Choroid plexus epithelial cell (primary cell): ENCODE measurements around the gene AMMECR1L.

ENCODE experiments used
- DNase-seq: peaks from one replicate; pipeline ENCODE4 v3.0.0-alpha.2; 2010; ENCODE audit warnings: low read depth
- H3K4me3 ChIP-seq: 2 replicates; pipeline ENCODE4 v1.5.1; 2011; ENCODE audit warnings: low read depth, mild to moderate bottlenecking, control low read depth, low read length, moderate library complexity
- TF ChIP-seq, protein P1 (sequence below): conservative IDR thresholded peaks from 2 replicates; pipeline ENCODE4 v1.5.1; 2011; ENCODE audit warnings: low read depth, mild to moderate bottlenecking, control low read depth, inconsistent platforms, low read length, moderate library complexity

The AMMECR1L gene

DNA sequence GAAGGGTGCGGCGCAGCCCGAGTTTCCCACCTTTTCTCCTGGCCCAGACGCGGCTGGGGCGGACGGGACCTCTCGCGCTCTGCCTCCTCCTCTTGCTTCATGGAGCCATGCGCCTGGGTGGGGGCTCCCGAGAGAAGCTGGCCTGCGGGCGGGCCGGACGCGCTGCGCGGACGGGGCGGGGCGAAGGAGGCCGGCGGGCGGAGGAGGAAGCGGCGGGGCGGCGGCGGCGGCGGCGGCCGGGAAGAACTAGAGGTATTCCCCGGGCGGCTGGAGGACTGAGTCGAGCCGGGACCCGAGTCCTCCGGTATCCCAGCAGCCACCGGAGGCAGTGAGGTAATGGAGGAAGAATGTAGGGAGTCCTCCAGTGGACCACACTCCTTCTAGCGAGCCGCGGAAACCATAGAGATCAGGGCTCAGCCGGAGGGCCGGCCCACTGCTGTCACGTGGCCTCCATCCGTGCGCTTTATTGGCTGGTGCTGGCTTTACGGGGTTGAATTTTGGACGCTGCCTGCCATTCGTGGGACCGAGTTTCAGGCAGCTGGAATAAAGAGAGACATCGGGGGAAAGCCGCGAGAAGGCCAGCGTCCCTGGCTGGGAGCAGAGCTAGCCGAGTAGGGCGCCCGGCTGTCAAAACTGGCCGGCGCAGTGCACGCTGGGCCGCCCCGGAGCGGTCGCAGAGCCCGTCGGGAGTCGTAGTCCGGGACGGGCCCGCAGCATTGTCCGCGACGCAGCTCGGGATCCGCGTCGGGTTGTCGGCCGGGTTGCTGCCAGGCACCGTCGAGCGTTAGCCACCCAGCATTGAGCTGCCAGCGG, at the start of gene AMMECR1L:
Gene AMMECR1L, minus strand, starts transcription at position 177 of the 813 bp plus-strand sequence. CDS start 11,722 bp downstream, outside the sequence.
- DNase-seq, result peak; percentile 69
- H3K4me3 ChIP-seq, result peak within 1 kb of the TSS; percentile 66

DNA sequence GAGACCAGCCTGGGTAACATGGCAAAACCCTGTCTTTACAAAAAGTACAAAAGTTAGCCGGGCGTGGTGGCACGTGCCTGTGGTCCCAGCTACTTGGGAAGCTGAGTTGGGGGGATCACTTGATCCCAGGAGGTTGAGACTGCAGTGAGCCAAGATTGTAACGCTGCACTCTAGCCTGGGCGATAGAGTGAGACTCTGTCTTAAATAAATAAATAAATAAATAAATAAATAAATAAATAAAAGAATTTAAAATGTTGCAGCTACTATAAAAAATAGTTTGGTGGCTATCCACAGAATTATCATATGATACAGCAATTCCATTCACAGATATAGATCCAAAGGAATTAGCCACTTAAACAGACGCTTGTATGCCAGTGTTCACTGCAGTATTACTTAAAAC, 49.6 kb upstream of the AMMECR1L start:
- TF ChIP-seq, protein P1, sequence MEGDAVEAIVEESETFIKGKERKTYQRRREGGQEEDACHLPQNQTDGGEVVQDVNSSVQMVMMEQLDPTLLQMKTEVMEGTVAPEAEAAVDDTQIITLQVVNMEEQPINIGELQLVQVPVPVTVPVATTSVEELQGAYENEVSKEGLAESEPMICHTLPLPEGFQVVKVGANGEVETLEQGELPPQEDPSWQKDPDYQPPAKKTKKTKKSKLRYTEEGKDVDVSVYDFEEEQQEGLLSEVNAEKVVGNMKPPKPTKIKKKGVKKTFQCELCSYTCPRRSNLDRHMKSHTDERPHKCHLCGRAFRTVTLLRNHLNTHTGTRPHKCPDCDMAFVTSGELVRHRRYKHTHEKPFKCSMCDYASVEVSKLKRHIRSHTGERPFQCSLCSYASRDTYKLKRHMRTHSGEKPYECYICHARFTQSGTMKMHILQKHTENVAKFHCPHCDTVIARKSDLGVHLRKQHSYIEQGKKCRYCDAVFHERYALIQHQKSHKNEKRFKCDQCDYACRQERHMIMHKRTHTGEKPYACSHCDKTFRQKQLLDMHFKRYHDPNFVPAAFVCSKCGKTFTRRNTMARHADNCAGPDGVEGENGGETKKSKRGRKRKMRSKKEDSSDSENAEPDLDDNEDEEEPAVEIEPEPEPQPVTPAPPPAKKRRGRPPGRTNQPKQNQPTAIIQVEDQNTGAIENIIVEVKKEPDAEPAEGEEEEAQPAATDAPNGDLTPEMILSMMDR, result no peak
- no peak overlapping the region for H3K4me3 ChIP-seq
- DNase-seq, result no peak

DNA sequence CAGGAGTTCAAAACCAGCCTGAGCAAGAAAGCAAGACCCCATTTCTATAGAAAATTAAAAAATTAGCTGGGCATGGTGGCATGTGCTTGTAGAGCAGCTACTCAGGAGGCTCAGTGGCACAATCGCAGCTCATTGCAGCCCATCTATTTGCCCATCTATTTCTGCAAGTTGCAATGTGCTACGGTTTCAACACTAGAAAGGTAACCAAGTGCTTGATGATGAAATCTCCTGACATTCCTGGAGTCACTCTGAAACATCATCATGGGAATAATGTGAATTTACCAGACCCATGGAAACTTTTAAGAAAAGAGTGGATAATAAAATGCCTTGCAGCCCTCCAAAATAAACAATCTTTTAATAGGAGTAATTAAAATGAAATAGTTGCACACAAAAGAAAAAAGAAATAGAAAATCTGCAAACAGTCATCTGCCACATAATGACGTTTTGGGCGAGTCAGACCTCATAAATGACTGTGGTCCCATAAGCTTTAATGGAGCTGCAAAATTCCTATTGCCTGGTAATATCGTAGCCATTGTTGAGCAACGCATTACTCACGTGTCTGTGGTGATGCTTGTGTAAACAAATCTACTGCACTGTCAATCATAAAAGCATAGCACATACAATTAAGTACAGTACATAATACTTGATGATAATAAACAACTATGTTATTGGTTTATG, 46.6 kb upstream of the AMMECR1L start:
- H3K4me3 ChIP-seq, result no peak overlapping the region
- peak; percentile 60 for DNase-seq
- TF ChIP-seq, protein P1, result no peak

DNA sequence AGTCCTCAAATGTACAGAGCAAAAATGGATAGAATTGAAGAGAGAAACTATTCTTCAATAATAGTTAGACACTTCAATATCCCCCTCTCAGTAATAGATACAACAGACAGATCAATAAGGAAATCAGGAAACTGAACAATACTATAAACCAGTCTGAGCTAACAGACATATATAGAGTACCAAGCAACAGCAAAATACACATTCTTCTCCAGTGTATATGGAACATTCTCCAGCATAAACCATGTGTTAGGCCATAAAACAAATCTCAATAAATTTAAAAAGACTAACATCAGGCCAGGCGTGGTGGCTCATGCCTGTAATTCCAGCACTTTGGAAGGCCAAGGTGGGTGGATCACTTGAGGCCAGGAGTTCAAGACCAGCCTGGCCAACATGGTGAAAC, 43.7 kb upstream of the AMMECR1L start:
- TF ChIP-seq, protein P1, result no peak
- H3K4me3 ChIP-seq, result no peak overlapping the region
- DNase-seq, result no peak

DNA sequence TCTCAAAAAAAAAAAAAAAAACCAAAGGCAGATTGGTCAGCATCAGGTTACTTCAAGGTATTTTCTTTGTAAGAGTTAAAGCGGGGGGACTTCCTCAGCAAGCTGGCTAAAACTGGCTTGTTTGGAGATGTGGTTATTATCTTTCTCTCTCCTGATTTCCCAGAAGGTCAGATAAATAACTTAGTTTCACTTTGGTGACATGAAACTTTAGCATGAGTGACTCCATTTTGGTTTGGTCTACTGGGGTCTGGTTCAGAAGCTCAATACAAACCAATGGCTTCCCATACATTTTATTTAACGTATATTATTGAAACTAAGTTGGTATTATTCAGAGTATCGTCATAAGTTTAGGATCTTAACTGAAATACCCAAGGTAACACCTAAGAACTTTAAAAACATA, 41.6 kb upstream of the AMMECR1L start:
- H3K4me3 ChIP-seq, result no peak overlapping the region
- no peak for DNase-seq
- TF ChIP-seq, protein P1, result no peak

DNA sequence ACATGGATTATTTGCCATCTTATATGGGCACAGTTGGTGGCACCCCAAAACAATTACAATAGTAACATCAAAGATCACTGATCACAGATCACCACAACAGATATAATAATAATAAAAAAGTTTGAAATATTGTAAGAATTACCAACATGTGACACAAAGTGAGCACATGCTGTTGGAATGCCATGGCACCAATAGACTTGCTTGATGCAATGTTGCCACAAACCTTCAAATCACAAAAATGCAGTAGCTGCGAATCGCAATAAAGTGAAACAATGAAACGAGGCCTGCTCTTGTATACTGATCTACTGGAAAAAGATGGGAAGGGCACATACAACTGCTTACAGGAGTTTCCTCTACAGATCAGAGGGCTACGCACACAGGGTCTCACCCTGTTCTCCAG, 32.2 kb upstream of the AMMECR1L start:
- peak; percentile 56 for DNase-seq
- H3K4me3 ChIP-seq, result no peak overlapping the region
- TF ChIP-seq, protein P1, result no peak

DNA sequence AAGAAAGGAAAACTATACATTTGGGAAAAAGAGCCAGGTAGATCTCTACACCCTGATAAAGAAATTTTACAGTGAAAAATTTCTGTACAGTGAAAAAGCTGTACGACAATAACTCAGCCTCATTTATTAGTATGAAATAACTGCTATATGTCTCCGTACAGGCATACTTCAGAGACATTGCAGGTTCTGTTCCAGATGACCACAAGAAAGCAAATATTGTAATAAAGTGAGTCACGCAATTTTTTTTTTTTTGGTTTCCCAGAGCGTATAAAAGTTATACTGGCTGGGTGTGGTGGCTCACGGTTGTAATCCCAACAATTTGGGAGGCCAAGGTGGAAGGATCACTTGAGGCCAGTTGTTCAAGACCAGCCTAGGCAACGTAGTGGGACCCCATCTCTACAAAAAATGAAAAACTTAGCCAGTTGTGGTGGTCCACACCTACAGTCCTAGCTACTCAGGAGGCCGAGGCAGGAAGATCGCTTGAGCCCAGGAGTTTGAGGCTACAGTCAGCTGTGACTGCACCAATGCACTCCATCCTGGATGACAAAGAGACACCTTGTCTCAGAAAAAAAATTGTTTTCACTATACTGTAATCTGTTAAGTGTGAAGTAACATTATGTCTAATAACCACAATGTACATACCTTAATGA, 28.2 kb upstream of the AMMECR1L start:
- no peak overlapping the region for H3K4me3 ChIP-seq
- no peak for DNase-seq
- TF ChIP-seq, protein P1, result no peak
